Endothelial cell (in vitro differentiated cells): ENCODE measurements around the gene ITGA6. TPM values are rescaled to one million over a fixed set of nuclear protein-coding genes. Genes with fewer than 3 reads are reported as not detected.

Experiments
- DNase-seq: peaks from one replicate; pipeline ENCODE4 v3.0.0; 2021; ENCODE audit warnings: low spot score
- H3K27ac Mint-ChIP-seq: one replicate; pipeline ENCODE4 v1.8.0; 2021; ENCODE audit warnings: mixed read lengths, inconsistent platforms; ENCODE audit not compliant: unreplicated experiment
- H3K27me3 Mint-ChIP-seq: one replicate; pipeline ENCODE4 v1.8.0; 2021; ENCODE audit warnings: mild to moderate bottlenecking, moderate library complexity, mixed read lengths, inconsistent platforms; ENCODE audit not compliant: unreplicated experiment
- H3K36me3 Mint-ChIP-seq: one replicate; pipeline ENCODE4 v1.8.0; 2021; ENCODE audit warnings: mild to moderate bottlenecking, low read depth, mixed read lengths, inconsistent platforms; ENCODE audit not compliant: unreplicated experiment
- H3K4me1 Mint-ChIP-seq: one replicate; pipeline ENCODE4 v1.8.0; 2021; ENCODE audit warnings: mild to moderate bottlenecking, mixed read lengths, inconsistent platforms; ENCODE audit not compliant: unreplicated experiment
- H3K4me3 Mint-ChIP-seq: one replicate; pipeline ENCODE4 v1.8.0; 2021; ENCODE audit warnings: mild to moderate bottlenecking, mixed read lengths, inconsistent platforms; ENCODE audit not compliant: unreplicated experiment
- H3K9me3 Mint-ChIP-seq: one replicate; pipeline ENCODE4 v1.8.0; 2021; ENCODE audit warnings: mixed read lengths, inconsistent platforms; ENCODE audit not compliant: unreplicated experiment
- long read RNA-seq: library from polyadenylated mRNA; unstranded; transcript quantifications from one replicate; pipeline ENCODE4 v2.0.0, GENCODE V29; 2020; ENCODE audit not compliant: unreplicated experiment
- total RNA-seq: library from RNA; stranded (reverse); fragmentation: NEBNext Ultra II Directional; extraction: Animal tissue kit (Norgen Biotek cat#: 25700); gene quantifications from one replicate; pipeline ENCODE4 v1.2.1, GENCODE V29; 2021; ENCODE audit not compliant: unreplicated experiment
- TF ChIP-seq, protein P1 (sequence below): fragments of 200-600 bp; sonication (generic); IDR thresholded peaks from one replicate; pipeline ENCODE4 v1.5.0; 2021; ENCODE audit warnings: antibody characterized with exemption; ENCODE audit not compliant: unreplicated experiment

Gene ITGA6
- total RNA-seq: 34.0 TPM
- long read RNA-seq, full-length matches to known transcripts: 1 of 3 reads
- long read RNA-seq, partial matches to known transcripts: 2 of 3 reads
- long read RNA-seq, other reads (novel, unspliced or antisense): 0 of 3 reads

DNA sequence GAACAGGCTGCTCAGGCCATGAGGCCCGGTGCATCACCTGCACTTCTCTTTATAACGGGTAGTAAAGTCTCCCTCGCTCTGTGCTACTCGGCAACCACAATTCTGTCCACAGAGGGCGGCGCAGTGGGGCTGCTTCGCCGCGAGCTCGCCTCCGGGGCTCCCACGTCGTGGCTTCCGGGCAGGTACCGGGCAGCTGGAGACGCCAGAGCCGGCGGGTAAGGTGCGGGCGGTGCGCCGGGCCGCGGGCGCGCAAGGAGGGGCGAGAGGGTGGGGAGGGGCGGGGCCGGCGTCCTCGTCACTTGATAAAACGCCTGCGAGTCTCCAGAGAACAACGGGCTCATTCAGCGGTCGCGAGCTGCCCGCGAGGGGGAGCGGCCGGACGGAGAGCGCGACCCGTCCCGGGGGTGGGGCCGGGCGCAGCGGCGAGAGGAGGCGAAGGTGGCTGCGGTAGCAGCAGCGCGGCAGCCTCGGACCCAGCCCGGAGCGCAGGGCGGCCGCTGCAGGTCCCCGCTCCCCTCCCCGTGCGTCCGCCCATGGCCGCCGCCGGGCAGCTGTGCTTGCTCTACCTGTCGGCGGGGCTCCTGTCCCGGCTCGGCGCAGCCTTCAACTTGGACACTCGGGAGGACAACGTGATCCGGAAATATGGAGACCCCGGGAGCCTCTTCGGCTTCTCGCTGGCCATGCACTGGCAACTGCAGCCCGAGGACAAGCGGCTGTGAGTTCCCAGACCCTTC lies at the start of gene ITGA6:
TSS of gene ITGA6 (plus strand) at position 331 of the 734 bp plus-strand sequence.
- peaks cover 20% of the 10 kb centered on the region for H3K4me1 Mint-ChIP-seq
- H3K9me3 Mint-ChIP-seq: no peaks in the 10 kb centered on the region
- H3K27ac Mint-ChIP-seq: no peak within 1 kb of the TSS
- H3K4me3 Mint-ChIP-seq: peak within 1 kb of the TSS; percentile 88
- TF ChIP-seq, protein P1, sequence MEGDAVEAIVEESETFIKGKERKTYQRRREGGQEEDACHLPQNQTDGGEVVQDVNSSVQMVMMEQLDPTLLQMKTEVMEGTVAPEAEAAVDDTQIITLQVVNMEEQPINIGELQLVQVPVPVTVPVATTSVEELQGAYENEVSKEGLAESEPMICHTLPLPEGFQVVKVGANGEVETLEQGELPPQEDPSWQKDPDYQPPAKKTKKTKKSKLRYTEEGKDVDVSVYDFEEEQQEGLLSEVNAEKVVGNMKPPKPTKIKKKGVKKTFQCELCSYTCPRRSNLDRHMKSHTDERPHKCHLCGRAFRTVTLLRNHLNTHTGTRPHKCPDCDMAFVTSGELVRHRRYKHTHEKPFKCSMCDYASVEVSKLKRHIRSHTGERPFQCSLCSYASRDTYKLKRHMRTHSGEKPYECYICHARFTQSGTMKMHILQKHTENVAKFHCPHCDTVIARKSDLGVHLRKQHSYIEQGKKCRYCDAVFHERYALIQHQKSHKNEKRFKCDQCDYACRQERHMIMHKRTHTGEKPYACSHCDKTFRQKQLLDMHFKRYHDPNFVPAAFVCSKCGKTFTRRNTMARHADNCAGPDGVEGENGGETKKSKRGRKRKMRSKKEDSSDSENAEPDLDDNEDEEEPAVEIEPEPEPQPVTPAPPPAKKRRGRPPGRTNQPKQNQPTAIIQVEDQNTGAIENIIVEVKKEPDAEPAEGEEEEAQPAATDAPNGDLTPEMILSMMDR: no peak
- peak; percentile 73 for DNase-seq
- H3K36me3 Mint-ChIP-seq: no peaks in the 10 kb centered on the region
- peaks cover 3% of the 10 kb centered on the region for H3K27me3 Mint-ChIP-seq

DNA sequence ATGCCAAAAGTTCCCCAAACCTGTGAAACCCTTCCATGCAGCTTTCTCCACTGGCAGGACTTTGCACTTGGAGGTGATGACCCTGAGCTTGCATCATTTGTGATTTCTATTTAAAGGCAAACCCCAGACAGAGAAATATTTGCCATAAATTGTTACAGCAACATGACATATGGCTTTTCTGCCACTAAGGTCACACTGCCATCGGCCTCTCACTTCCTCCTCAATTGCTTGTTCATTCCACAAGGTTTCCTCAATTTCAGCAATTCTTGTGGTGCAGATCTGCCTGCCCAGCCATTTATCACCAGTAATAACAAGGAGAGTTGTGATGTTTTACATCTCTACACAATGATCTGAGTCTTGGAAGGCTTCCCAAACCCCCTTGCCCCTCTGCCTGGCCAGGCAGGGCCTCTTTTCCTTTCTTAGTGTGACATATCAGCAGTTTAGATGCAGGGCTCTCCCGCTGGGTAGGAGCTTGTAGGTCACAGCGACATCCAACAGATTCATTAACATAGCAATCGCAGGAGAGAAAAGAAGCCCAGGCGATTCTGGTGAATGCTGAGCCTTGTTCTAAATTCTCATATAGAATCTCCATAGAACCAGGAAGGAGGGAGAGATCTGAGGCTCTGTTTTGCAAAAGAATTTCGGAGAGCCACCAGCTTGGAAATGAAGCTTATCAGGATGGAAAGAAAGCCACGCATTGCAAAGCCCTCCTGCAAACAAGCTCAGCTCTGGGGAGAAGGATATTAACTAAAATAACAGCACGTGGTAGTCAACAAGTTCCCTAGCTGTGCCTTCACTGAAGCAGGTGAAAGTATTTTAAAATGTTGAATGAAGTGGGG lies 46.7 kb upstream of the ITGA6 start:
- TF ChIP-seq, protein P1: no peak
- peaks cover 20% of the 10 kb centered on the region for H3K4me1 Mint-ChIP-seq
- no peak overlapping the region for H3K27ac Mint-ChIP-seq

DNA sequence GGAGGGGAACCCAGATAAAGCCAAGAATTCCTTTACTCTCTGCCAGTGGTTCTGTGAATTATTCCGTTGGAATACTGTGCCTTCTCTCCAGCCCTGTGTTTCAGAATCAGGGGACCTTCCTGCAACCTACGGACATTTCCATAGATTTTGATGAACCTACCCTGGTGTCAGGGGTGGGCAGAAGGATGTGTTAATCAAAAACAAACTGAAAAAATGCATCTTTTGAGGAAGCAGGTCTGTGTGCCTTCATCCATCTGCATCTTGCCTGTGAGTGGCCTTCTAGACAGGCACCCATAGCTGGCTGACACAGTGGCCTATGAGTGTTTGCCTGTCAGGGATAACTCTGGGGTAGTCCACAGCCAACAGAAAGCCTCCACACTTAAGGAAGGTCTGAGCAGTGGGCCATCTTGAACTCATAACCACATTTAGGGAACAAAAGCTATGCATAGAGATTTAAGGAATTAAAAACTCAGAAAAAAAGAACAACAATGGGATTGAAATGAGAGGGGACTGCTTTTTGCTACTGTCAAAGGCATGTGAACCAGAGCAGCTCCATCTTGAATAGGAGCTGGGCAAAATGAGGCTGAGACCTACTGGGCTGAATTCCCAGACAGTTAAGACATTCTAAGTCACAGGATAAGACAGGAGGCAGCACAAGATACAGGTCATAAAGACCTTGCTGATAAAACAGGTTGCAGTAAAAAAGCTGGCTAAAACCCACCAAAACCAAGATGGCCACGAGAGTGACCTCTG lies 45.9 kb upstream of the ITGA6 start:
- Mint-ChIP-seq H3K9me3 (no peaks in the 10 kb centered on the region), H3K4me3 (no peak overlapping the region)

More for the DNA sequence above, 46.7 kb upstream of the ITGA6 start:
- no peak overlapping the region for H3K4me3 Mint-ChIP-seq
- no peaks in the 10 kb centered on the region for H3K36me3 Mint-ChIP-seq
- DNase-seq: no peak
- no peaks in the 10 kb centered on the region for H3K9me3 Mint-ChIP-seq
- no peaks in the 10 kb centered on the region for H3K27me3 Mint-ChIP-seq

DNA sequence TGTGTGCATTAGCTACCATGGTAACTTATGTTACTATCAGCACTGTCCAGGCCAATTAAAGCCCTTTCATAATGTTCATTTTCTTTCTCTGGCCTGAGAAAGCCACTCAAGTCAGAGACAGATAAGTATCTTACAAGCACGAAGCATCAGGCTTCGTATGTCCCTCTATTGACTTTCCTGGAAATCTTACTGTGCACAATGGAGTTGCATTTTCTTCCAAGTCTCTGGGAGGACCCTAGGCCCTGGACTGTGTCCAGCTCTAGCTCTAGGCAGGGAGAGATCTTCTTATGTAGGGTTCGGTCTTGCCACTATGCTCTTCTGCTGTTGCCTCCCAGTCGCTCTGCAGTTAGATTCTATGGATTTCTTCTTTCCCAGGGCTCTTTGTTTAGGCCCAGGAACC lies 40.0 kb upstream of the ITGA6 start:
- no peak overlapping the region for H3K27ac Mint-ChIP-seq

More for the DNA sequence above, 45.9 kb upstream of the ITGA6 start:
- DNase-seq: no peak
- Mint-ChIP-seq H3K27me3 (no peaks in the 10 kb centered on the region), H3K36me3 (no peaks in the 10 kb centered on the region), H3K27ac (no peak overlapping the region), H3K4me1 (peaks cover 20% of the 10 kb centered on the region)
- TF ChIP-seq, protein P1: no peak

More for the DNA sequence above, 40.0 kb upstream of the ITGA6 start:
- TF ChIP-seq, protein P1: no peak
- H3K4me1 Mint-ChIP-seq: peaks cover 5% of the 10 kb centered on the region
- H3K9me3 Mint-ChIP-seq: no peaks in the 10 kb centered on the region
- H3K4me3 Mint-ChIP-seq: no peak overlapping the region
- H3K27me3 Mint-ChIP-seq: no peaks in the 10 kb centered on the region
- H3K36me3 Mint-ChIP-seq: no peaks in the 10 kb centered on the region
- no peak for DNase-seq
